Activated CD4-positive, alpha-beta memory T cell treated with anti-CD3 and anti-CD28 coated beads for 36 hours (primary cell): ENCODE results near the gene GARNL3. TPM values are rescaled to one million over a fixed set of nuclear protein-coding genes. Genes with fewer than 3 reads are reported as not detected.

Experiments
- CTCF ChIA-PET: fragments of 350-600 bp; sonication (Branson Sonifier 250); formaldehyde crosslinking; loops from one replicate; lab custom pipeline; 2021; ENCODE audit warnings: antibody characterized with exemption, inconsistent platforms; lab: Charles Lee
- POLR2A ChIA-PET: fragments of 350-600 bp; sonication (Branson Sonifier 250); formaldehyde crosslinking; loops from one replicate; lab custom pipeline; 2021; ENCODE audit warnings: antibody characterized with exemption; lab: Charles Lee
- DNase-seq: peaks from one replicate; pipeline ENCODE4 v3.0.0-alpha.2; 2020
- H3K27ac Mint-ChIP-seq: one replicate; pipeline ENCODE4 v1.8.0; 2021; ENCODE audit warnings: mixed read lengths
- H3K27me3 Mint-ChIP-seq: one replicate; pipeline ENCODE4 v1.8.0; 2021; ENCODE audit warnings: mixed read lengths
- H3K36me3 Mint-ChIP-seq: one replicate; pipeline ENCODE4 v1.8.0; 2021; ENCODE audit warnings: mixed read lengths
- H3K4me1 Mint-ChIP-seq: one replicate; pipeline ENCODE4 v1.8.0; 2021; ENCODE audit warnings: low read depth, mixed read lengths
- H3K4me3 Mint-ChIP-seq: one replicate; pipeline ENCODE4 v1.8.0; 2021; ENCODE audit warnings: mild to moderate bottlenecking, mixed read lengths
- H3K9me3 Mint-ChIP-seq: one replicate; pipeline ENCODE4 v1.8.0; 2021; ENCODE audit warnings: mixed read lengths
- intact Hi-C: fragments of 100-400 bp; cut with micrococcal nuclease; formaldehyde crosslinking; loops from one replicate; pipeline ENCODE4 v1.15.1; 2023
- total RNA-seq, 2 experiments: library from RNA; stranded (reverse); gene quantifications; one replicate each; pipeline ENCODE4 v1.2.3, GENCODE V29; 2021

GARNL3 gene
- total RNA-seq, 2 experiments from 2014 or later = 3.5 to 3.9 TPM

DNA sequence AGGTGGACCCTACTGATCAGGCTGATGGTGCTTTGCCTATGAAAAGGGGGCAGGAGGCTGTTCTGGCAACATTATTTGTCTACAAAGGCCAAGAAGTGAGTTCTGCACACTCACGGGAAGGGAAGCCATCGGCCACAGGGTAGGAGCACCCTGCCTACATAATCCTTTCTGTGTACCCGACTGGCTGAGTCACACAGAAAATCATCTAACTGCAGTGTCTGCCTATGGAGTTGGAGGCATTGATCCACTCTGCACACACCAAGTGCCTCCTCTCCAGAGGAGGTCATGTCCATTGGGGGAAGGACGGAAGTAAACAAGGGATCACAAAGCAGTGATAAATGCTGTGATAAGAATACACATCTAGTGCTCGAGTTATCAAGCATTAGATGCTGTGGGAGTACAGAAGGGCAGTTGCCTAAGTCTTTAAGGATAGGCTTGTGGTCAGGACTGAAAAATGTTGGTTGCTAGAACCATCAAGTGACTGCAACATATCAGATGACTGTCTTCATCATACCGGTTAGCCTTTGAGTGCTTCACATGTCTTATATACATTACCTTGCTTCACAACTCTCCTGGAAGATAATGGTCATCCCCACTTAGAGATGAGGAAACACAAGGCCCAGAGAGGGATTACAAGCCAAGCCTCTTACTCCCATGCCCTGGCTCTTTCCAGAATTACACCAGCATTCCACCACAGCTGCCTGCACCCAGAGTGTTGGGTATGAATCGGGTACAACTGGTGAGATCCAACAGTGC is 131.1 kb downstream of the GARNL3 start:
- Mint-ChIP-seq H3K4me3 (peak overlapping the region; percentile 52), H3K27ac (no peak overlapping the region), H3K27me3 (peaks cover 61% of the 10 kb centered on the region), H3K4me1 (peaks cover 16% of the 10 kb centered on the region), H3K36me3 (no peaks in the 10 kb centered on the region), H3K9me3 (no peaks in the 10 kb centered on the region)
- intact Hi-C loops = loop anchor here (1.0 to 2.0 kb wide), 4 partner anchors 7 to 171 kb away; partner anchors contain the start of genes LRSAM1, RPL12 and ZNF79
- POLR2A ChIA-PET = interaction anchor here (1.4 kb wide), 1 partner anchor 7 kb away, joined by 6 read pairs; no protein-coding TSS in a partner anchor
- CTCF ChIA-PET = interaction anchor here (1.0 to 1.8 kb wide), 2 partner anchors 54 to 181 kb away, joined by 3 to 17 read pairs; no protein-coding TSS in a partner anchor
- no peak for DNase-seq

DNA sequence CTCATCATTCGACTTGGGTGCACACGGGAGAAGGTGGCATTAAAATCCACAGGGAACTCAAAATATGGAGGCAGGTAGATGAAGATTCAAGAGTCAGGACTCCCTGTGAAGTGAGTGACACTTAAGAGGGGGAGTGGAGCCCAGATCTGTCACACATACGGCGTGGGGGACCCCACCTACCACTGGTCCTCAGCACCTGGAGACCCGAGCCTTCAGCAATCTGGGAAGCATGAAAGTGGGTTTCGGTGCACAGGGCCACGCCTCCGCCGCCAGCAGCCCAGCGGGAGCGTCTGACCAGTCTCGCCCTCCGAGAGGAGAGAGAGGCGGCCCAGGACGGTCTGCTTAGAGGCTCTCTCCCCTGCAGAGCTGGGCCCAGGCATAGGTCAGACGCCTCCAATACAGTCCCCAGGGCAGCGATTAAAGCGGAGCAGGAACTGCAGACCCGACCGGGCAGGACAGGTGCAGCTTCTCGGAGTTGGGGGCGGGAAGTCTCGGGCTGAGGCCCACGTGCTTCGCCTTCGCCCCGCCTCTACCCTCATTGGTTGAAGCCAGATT is 131.8 kb downstream of the GARNL3 start:
- no peak for DNase-seq
- POLR2A ChIA-PET = interaction anchor here (0.9 to 2.3 kb wide), 3 partner anchors 8 to 54 kb away, joined by 3 to 18 read pairs (median 6); partner anchors contain the start of genes LRSAM1, RPL12 and ZNF79
- H3K27me3 Mint-ChIP-seq = peaks cover 59% of the 10 kb centered on the region
- peaks cover 16% of the 10 kb centered on the region for H3K4me1 Mint-ChIP-seq
- intact Hi-C loops = loop anchor here (1.0 to 2.0 kb wide), 4 partner anchors 8 to 172 kb away; partner anchors contain the start of genes LRSAM1, RPL12 and ZNF79
- peak overlapping the region; percentile 52 for H3K4me3 Mint-ChIP-seq
- CTCF ChIA-PET = interaction anchor here (0.7 to 1.8 kb wide), 14 partner anchors 8 to 339 kb away, joined by 3 to 17 read pairs (median 3); partner anchors contain the start of genes TOR2A and ZNF79
- no peak overlapping the region for H3K27ac Mint-ChIP-seq
- H3K9me3 Mint-ChIP-seq = no peaks in the 10 kb centered on the region
- H3K36me3 Mint-ChIP-seq = no peaks in the 10 kb centered on the region

DNA sequence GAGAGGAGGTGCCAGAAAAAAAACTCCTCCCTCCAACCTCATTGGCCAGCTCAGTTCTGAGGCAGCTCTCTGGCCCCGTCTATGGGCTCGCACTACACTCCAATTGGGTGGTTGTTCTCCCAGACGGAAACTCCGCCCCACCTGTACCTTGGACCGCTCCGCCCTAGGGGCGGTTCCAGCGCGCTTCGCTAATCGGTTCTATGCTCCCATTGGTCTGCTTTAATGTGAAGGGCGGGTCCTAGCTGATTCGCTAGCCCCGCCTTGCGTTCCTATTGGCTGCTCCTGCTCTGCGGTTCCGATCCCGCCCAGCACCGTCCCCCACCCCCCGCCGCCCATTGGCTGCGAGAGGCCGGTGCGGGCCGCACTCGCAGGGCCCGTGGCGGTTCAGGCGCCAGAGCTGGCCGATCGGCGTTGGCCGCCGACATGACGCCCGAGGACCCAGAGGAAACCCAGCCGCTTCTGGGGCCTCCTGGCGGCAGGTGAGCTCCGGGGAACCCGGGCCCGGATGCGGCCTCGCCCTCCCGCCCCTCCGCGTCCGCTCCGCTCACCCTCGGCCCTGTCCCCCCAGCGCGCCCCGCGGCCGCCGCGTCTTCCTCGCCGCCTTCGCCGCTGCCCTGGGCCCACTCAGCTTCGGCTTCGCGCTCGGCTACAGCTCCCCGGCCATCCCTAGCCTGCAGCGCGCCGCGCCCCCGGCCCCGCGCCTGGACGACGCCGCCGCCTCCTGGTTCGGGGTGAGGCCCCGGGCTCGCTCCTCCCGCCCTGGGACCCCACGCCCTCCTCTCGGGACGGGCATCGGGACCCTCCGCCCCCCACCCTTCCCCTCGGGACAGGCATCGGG is 132.5 kb downstream of the GARNL3 start, which contains the start of gene SLC2A8:
TSS of gene SLC2A8 (plus strand) at position 362 of the 838 bp plus-strand sequence. CDS start at position 424, 62 bp downstream.
- Mint-ChIP-seq H3K27ac (no peak within 1 kb of the TSS), H3K36me3 (no peaks in the 10 kb centered on the region), H3K27me3 (peaks cover 57% of the 10 kb centered on the region), H3K9me3 (no peaks in the 10 kb centered on the region), H3K4me3 (peak within 1 kb of the TSS; percentile 60), H3K4me1 (peaks cover 16% of the 10 kb centered on the region)
- POLR2A ChIA-PET = interaction anchor here (0.9 to 2.3 kb wide), 3 partner anchors 9 to 54 kb away, joined by 3 to 18 read pairs (median 6); partner anchors contain the start of genes LRSAM1, RPL12 and ZNF79
- DNase-seq = peak; percentile 97
- intact Hi-C loops = loop anchor here (1.0 to 2.0 kb wide), 5 partner anchors 9 to 183 kb away; partner anchors contain the start of genes LRSAM1, RPL12 and ZNF79
- CTCF ChIA-PET = interaction anchor here (0.6 to 1.8 kb wide), 16 partner anchors 8 to 338 kb away, joined by 3 to 17 read pairs (median 3); partner anchors contain the start of genes TOR2A and ZNF79

DNA sequence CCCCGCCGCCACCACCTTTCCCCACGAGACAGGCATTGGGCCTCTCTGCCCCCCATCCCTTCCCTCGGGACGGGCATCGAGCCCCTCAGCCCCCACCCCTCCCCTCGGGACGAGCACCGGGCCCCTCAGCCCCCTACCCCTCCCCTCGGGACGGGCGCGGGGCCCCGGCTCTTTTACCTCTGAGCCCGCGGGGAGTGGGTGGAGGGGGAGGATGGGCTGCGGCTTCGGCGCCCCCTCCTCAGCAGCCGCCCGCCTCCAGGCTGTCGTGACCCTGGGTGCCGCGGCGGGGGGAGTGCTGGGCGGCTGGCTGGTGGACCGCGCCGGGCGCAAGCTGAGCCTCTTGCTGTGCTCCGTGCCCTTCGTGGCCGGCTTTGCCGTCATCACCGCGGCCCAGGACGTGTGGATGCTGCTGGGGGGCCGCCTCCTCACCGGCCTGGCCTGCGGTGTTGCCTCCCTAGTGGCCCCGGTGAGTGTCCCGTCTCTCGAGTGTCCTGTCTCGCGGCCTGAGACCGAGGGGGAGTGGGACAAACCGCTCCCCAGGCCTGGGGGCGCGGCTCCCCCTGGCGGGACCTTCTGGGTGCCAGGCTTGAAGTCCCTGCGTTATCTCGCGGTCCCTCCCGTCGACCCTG is 133.2 kb downstream of the GARNL3 start:
- intact Hi-C loops = loop anchor here (1.0 to 2.0 kb wide), 2 partner anchors 53 to 183 kb away; partner anchors contain the start of genes LRSAM1 and RPL12
- CTCF ChIA-PET = interaction anchor here (1.0 to 1.8 kb wide), 9 partner anchors 9 to 337 kb away, joined by 3 to 17 read pairs (median 4); partner anchors contain the start of genes TOR2A and ZNF79

DNA sequence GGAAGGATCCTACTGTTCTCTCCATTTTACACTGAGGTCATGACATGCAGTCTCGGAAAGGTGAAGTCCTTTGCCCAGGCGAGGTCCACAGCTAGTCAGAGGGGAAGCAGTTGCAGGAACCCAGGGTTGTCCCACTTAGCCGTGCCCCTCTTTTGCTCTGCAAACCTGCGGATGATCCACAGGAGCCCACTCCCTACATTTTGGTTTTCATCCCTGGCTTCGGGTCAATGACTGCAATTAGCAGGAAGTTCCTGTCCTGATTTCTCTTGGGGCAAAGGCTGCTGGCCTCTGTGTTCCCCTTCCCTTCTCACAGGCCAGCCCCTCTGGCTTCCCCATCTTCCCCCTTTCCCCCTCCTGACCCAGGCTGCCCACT is 133.7 kb downstream of the GARNL3 start:
- Mint-ChIP-seq H3K36me3 (no peaks in the 10 kb centered on the region), H3K4me1 (peaks cover 16% of the 10 kb centered on the region), H3K27ac (no peak overlapping the region), H3K4me3 (peak overlapping the region; percentile 60), H3K9me3 (no peaks in the 10 kb centered on the region), H3K27me3 (peaks cover 51% of the 10 kb centered on the region)
- no peak for DNase-seq
- ChIA-PET CTCF (interaction anchor here (0.8 to 1.5 kb wide), 4 partner anchors 50 to 184 kb away, joined by 3 to 5 read pairs (median 3); no protein-coding TSS in a partner anchor), POLR2A (interaction anchor here (2.3 kb wide), 1 partner anchor 52 kb away, joined by 18 read pairs; the partner anchor contains the start of genes LRSAM1 and RPL12)
- intact Hi-C loops = no loop called here

More for the DNA sequence above, 133.2 kb downstream of the GARNL3 start:
- no peak overlapping the region for H3K27ac Mint-ChIP-seq
- peak overlapping the region; percentile 60 for H3K4me3 Mint-ChIP-seq
- H3K36me3 Mint-ChIP-seq = no peaks in the 10 kb centered on the region
- H3K4me1 Mint-ChIP-seq = peaks cover 16% of the 10 kb centered on the region
- POLR2A ChIA-PET = interaction anchor here (2.3 kb wide), 1 partner anchor 53 kb away, joined by 18 read pairs; the partner anchor contains the start of genes LRSAM1 and RPL12
- H3K9me3 Mint-ChIP-seq = no peaks in the 10 kb centered on the region
- peaks cover 56% of the 10 kb centered on the region for H3K27me3 Mint-ChIP-seq
- peak; percentile 48 for DNase-seq

DNA sequence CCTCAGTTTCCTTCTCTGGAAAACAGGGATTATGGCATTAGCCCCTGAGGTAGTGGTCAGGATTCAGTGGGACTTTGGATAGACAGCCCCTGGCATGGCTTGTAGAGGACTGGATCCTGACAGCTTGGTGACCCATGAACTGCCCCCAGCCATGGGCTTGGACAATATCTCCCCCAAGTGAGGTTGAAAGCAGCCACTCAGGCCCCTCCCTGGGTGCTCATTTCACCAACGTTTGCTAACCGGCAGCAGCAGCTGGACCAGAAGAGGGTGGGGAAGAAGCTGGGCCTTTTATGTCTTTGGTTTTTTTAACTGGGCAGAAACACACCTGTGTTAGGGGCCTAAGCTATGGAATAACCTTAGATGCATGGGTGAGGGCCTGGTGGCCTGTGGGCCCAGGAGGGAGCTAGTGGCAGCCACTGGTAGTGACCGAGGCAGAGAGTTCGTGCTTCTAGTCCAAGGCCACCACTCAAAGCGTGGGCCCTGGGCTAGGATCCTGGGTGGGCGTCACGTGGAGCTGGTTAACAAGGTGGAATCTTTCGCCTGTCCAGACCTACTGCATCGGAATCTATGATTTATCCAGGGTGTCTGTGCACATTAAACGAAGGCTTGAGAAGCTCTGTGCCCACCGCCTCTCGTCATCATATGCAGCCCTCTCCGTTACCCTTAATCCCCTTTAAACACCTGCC is 134.3 kb downstream of the GARNL3 start:
- ChIA-PET CTCF (interaction anchor here (0.8 to 1.5 kb wide), 4 partner anchors 49 to 184 kb away, joined by 3 to 5 read pairs (median 3); no protein-coding TSS in a partner anchor), POLR2A (interaction anchor here (2.3 kb wide), 1 partner anchor 52 kb away, joined by 18 read pairs; the partner anchor contains the start of genes LRSAM1 and RPL12)
- Mint-ChIP-seq H3K36me3 (no peaks in the 10 kb centered on the region), H3K27me3 (peaks cover 48% of the 10 kb centered on the region), H3K4me3 (peak overlapping the region; percentile 60), H3K9me3 (no peaks in the 10 kb centered on the region), H3K4me1 (peaks cover 16% of the 10 kb centered on the region), H3K27ac (no peak overlapping the region)
- no peak for DNase-seq
- intact Hi-C loops = no loop called here

DNA sequence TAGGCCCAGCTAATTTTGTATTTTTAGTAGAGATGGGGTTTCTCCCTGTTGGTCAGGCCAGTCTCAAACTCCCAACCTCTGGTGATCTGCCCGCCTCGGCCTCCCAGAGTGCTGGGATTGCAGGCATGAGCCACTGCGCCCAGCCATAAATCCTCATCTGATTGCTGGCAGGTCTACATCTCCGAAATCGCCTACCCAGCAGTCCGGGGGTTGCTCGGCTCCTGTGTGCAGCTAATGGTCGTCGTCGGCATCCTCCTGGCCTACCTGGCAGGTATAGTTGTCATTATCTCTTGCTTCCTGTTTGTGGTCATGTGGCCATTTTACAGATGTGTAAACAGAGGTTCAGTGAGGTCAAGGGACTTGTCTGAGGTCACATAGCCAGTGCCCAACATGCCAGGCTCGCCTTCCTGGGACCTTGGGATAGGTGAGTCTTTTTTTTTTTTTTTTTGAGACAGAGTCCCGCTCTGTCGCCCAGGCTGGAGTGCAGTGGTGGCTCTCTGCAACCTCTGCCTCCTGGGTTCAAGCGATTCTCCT is 135.2 kb downstream of the GARNL3 start:
- H3K4me3 Mint-ChIP-seq = no peak overlapping the region
- intact Hi-C loops = no loop called here
- ChIA-PET CTCF (interaction anchor here (1.5 kb wide), 1 partner anchor 88 kb away, joined by 5 read pairs; no protein-coding TSS in a partner anchor), POLR2A (no interaction called here)
- no peaks in the 10 kb centered on the region for H3K9me3 Mint-ChIP-seq
- DNase-seq = no peak
- no peak overlapping the region for H3K27ac Mint-ChIP-seq
- H3K36me3 Mint-ChIP-seq = no peaks in the 10 kb centered on the region
- H3K27me3 Mint-ChIP-seq = peaks cover 45% of the 10 kb centered on the region
- H3K4me1 Mint-ChIP-seq = peaks cover 16% of the 10 kb centered on the region

DNA sequence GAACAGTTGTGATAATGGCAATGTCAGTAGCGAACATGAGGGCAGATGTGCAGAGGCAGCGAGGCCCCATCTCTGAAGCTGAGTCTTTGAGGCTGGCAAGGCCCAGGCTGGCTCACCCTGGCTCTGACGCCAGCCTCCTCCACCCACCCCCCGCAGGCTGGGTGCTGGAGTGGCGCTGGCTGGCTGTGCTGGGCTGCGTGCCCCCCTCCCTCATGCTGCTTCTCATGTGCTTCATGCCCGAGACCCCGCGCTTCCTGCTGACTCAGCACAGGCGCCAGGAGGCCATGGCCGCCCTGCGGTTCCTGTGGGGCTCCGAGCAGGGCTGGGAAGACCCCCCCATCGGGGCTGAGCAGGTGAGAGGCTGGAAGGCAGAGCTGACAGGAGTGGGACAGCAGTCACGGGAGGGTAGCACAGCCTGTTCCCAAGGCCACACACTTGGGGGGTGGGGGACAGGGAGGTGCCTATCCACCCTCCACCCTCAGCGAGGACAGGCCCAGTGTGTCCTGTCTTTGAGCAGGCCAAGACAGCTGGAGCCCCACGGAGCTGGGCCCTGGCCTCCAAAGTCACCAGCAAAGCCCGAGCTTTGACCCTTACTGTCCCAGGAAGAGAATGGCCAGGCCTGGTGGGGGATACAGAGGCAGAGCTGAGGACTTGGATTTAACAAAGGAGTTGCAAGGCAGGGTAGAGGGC is 138.0 kb downstream of the GARNL3 start:
- ChIA-PET CTCF (interaction anchor here (0.8 kb wide), 1 partner anchor 178 kb away, joined by 4 read pairs; no protein-coding TSS in a partner anchor), POLR2A (interaction anchor here (0.9 to 1.0 kb wide), 2 partner anchors 47 to 49 kb away, joined by 3 to 4 read pairs; partner anchors contain the start of genes LRSAM1 and RPL12)
- H3K9me3 Mint-ChIP-seq = no peaks in the 10 kb centered on the region
- no peaks in the 10 kb centered on the region for H3K36me3 Mint-ChIP-seq
- H3K4me1 Mint-ChIP-seq = peaks cover 6% of the 10 kb centered on the region
- intact Hi-C loops = no loop called here
- no peak for DNase-seq
- H3K27me3 Mint-ChIP-seq = peaks cover 40% of the 10 kb centered on the region
- no peak overlapping the region for H3K27ac Mint-ChIP-seq
- H3K4me3 Mint-ChIP-seq = no peak overlapping the region

DNA sequence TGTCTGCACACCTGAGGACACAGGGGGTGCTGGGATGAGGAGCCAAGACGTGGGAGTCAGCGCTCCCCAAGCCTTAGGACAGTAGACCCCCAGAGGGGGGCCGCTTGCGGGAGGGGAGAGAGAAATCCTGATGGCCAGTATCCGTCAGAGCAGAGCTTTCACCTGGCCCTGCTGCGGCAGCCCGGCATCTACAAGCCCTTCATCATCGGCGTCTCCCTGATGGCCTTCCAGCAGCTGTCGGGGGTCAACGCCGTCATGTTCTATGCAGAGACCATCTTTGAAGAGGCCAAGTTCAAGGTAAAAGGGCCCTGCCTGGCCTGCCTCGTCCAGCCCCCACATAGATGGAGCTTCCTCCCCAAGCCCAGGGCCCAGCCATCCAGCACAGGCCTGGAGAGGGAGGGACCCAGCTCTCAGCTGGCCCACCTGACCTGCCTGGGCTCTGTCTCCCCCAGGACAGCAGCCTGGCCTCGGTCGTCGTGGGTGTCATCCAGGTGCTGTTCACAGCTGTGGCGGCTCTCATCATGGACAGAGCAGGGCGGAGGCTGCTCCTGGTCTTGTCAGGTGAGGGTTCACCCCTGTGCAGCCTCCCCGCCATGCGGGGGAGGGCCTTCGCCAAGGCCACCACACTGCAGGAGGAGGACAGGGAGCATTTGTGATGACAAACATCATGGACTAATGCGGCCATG is 139.1 kb downstream of the GARNL3 start:
- Mint-ChIP-seq H3K27me3 (peaks cover 33% of the 10 kb centered on the region), H3K27ac (no peak overlapping the region), H3K4me3 (no peak overlapping the region), H3K36me3 (no peaks in the 10 kb centered on the region), H3K4me1 (no peaks in the 10 kb centered on the region), H3K9me3 (no peaks in the 10 kb centered on the region)
- POLR2A ChIA-PET = interaction anchor here (1.0 kb wide), 1 partner anchor 48 kb away, joined by 4 read pairs; no protein-coding TSS in a partner anchor
- no peak for DNase-seq
- CTCF ChIA-PET = no interaction called here
- intact Hi-C loops = no loop called here
